B cell (primary cell): ENCODE results near the gene GALR2. TPM values are rescaled to one million over a fixed set of nuclear protein-coding genes. Genes with fewer than 3 reads are reported as not detected.

Experiments
- ATAC-seq: fragments of 200-7000 bp; cut with Tn5 transposase; one replicate; pipeline ENCODE4 v1.10.0; 2021; ENCODE audit warnings: low read depth, mild to moderate bottlenecking, moderate number of reproducible peaks, moderate library complexity
- CTCF ChIA-PET: fragments of 350-600 bp; sonication (Branson Sonifier 250); formaldehyde crosslinking; loops from one replicate; lab custom pipeline; 2021; ENCODE audit warnings: antibody characterized with exemption, inconsistent platforms; lab: Charles Lee
- POLR2A ChIA-PET: fragments of 350-600 bp; sonication (Branson Sonifier 250); formaldehyde crosslinking; loops from one replicate; lab custom pipeline; 2021; ENCODE audit warnings: antibody characterized with exemption; lab: Charles Lee
- DNase-seq: peaks from one replicate; pipeline ENCODE4 v3.0.0; 2013
- H2AFZ ChIP-seq: 2 replicates; pipeline ENCODE4 v1.6.1; 2012; ENCODE audit warnings: mild to moderate bottlenecking, low read depth, low read length; ENCODE audit not compliant: insufficient read depth, poor library complexity, severe bottlenecking
- H3K27ac ChIP-seq, 2 donors: 1 replicate in 1 of 2; 2 replicates in 1 of 2; pipeline ENCODE4 v1.5.1; 2012 to 2013; ENCODE audit warnings: low read length in 2 of 2, mild to moderate bottlenecking in 2 of 2, moderate library complexity in 1 of 2
- H3K27me3 ChIP-seq, 4 experiments: fragments of 200-600 bp in 1 of 4; sonication (generic) in 1 of 4; replicated peaks in 1 of 4; 1 replicate in 2 of 4; 2 replicates in 2 of 4; pipeline versions ENCODE4 v1.6.1 to v1.7.0; 2013 to 2016; ENCODE audit warnings: low read length in 3 of 4, mild to moderate bottlenecking in 2 of 4, mixed read lengths in 1 of 4, moderate library complexity in 1 of 4; ENCODE audit not compliant: insufficient read depth in 4 of 4, control insufficient read depth in 3 of 4; ENCODE audit errors: control extremely low read depth in 1 of 4
- H3K36me3 ChIP-seq, 2 experiments: replicated peaks in 1 of 2; 1 replicate in 1 of 2; 2 replicates in 1 of 2; pipeline versions ENCODE4 v1.6.1 to v1.7.1; 2013; ENCODE audit warnings: low read length in 1 of 2; ENCODE audit not compliant: insufficient read depth in 2 of 2, control insufficient read depth in 1 of 2; ENCODE audit errors: control extremely low read depth in 1 of 2, extremely low read depth in 1 of 2
- H3K4me1 ChIP-seq, 2 donors: fragments of 200-600 bp in 1 of 2; sonication (generic) in 1 of 2; 1 replicate in 1 of 2; 2 replicates in 1 of 2; pipeline versions ENCODE4 v1.5.1 to v1.6.1; 2013 to 2017; ENCODE audit warnings: low read length in 2 of 2; ENCODE audit not compliant: control insufficient read depth in 2 of 2, insufficient read depth in 2 of 2
- H3K4me2 ChIP-seq: replicated peaks from 2 replicates; pipeline ENCODE3; 2012; ENCODE audit warnings: mild to moderate bottlenecking, low read depth, low read length; ENCODE audit not compliant: poor library complexity, severe bottlenecking
- H3K4me3 ChIP-seq, 5 experiments: fragments of 200-600 bp in 1 of 5; sonication (generic) in 1 of 5; 1 replicate in 3 of 5; 2 replicates in 2 of 5; pipeline versions ENCODE4 v1.5.1 to v1.7.0; 2011 to 2016; ENCODE audit warnings: low read length in 4 of 5, mild to moderate bottlenecking in 4 of 5, low read depth in 2 of 5, control low read depth in 1 of 5, moderate library complexity in 1 of 5; ENCODE audit not compliant: insufficient read depth in 1 of 5; ENCODE audit errors: control extremely low read depth in 1 of 5, extremely low read depth in 1 of 5
- H3K79me2 ChIP-seq: fragments of 200-600 bp; sonication (generic); one replicate; pipeline ENCODE4 v1.6.0; 2016; ENCODE audit warnings: low read length; ENCODE audit not compliant: control insufficient read depth, insufficient read depth
- H3K9ac ChIP-seq: fragments of 200-600 bp; sonication (generic); 2 replicates; pipeline ENCODE4 v1.6.1; 2017; ENCODE audit warnings: mild to moderate bottlenecking, low read length, moderate library complexity
- H3K9me3 ChIP-seq, 3 donors: one replicate each; pipeline versions ENCODE4 v1.6.1 to v1.7.1; 2013; ENCODE audit warnings: low read length in 2 of 3; ENCODE audit not compliant: control insufficient read depth in 2 of 3, insufficient read depth in 1 of 3; ENCODE audit errors: control extremely low read depth in 1 of 3
- H4K20me1 ChIP-seq: 2 replicates; pipeline ENCODE4 v1.6.0; 2012; ENCODE audit warnings: mild to moderate bottlenecking, low read length; ENCODE audit not compliant: insufficient read depth, control insufficient read depth, poor library complexity, severe bottlenecking
- H3K27ac Mint-ChIP-seq: one replicate; pipeline ENCODE4 v1.8.0; 2021; ENCODE audit warnings: mixed read lengths
- H3K27me3 Mint-ChIP-seq: one replicate; pipeline ENCODE4 v1.8.0; 2021; ENCODE audit warnings: mixed read lengths
- H3K4me1 Mint-ChIP-seq: one replicate; pipeline ENCODE4 v1.8.0; 2021; ENCODE audit warnings: mixed read lengths
- H3K4me3 Mint-ChIP-seq: one replicate; pipeline ENCODE4 v1.8.0; 2021; ENCODE audit warnings: mixed read lengths
- H3K9me3 Mint-ChIP-seq: one replicate; pipeline ENCODE4 v1.8.0; 2022; ENCODE audit warnings: mixed read lengths; ENCODE audit not compliant: insufficient read depth
- CTCF ChIP-seq: fragments of 200-600 bp; IDR thresholded peaks from one replicate; pipeline ENCODE4 v1.8.0; 2022; ENCODE audit warnings: antibody characterized with exemption, mild to moderate bottlenecking
- EZH2 ChIP-seq: IDR thresholded peaks from 2 replicates; pipeline ENCODE4 v1.6.1; 2012; ENCODE audit warnings: borderline replicate concordance, low read depth, mild to moderate bottlenecking, moderate library complexity, low read length; ENCODE audit not compliant: insufficient read depth, poor library complexity, severe bottlenecking
- WGBS: methylation state at CpG from one replicate; pipeline ENCODE4 v1.1.5; 2013; ENCODE audit warnings: missing lambda C conversion rate; ENCODE audit not compliant: insufficient coverage; 5-methylcytosine and 5-hydroxymethylcytosine counted together
- intact Hi-C: fragments of 100-400 bp; cut with micrococcal nuclease; formaldehyde crosslinking; loops from one replicate; pipeline ENCODE4 v1.10.0; 2022
- polyA plus RNA-seq: library from polyadenylated mRNA; depleted of rRNA; stranded (reverse); fragments of >200 nt; gene quantifications from 2 replicates; pipeline ENCODE4 v1.2.3, GENCODE V29; 2012
- total RNA-seq, 2 donors: library from RNA; stranded (reverse); fragments of 120-200 nt in 1 of 2; gene quantifications; 1 replicate in 1 of 2; 2 replicates in 1 of 2; pipeline versions ENCODE4 v1.2.3 to v1.2.4, GENCODE V29; 2013 to 2022

The GALR2 gene
- total and polyA plus RNA-seq, 2 donors (not counting 1 experiment from before 2014, with no cell fraction given): 0.42 to 1.2 TPM

- H3K79me2 ChIP-seq: peaks cover 21% of the 10 kb centered on the region
- no peaks in the 10 kb centered on the region for H3K27me3 ChIP-seq
- H2AFZ ChIP-seq: no peak overlapping the region
- H3K27ac ChIP-seq: no peak overlapping the region
- H3K27me3 Mint-ChIP-seq: no peaks in the 10 kb centered on the region
- TF ChIP-seq CTCF (no peak), EZH2 (no peak)
- H3K4me1 Mint-ChIP-seq: no peaks in the 10 kb centered on the region
- 88% methylated on average over 15 of the region's 23 CpGs for WGBS
- ChIA-PET POLR2A (interaction anchor here (0.7 kb wide), 1 partner anchor 14 kb away, joined by 4 read pairs; no protein-coding TSS in a partner anchor), CTCF (interaction anchor here (0.7 to 0.9 kb wide), 2 partner anchors 27 to 320 kb away, joined by 3 read pairs; no protein-coding TSS in a partner anchor)
- peaks cover 21% of the 10 kb centered on the region for H4K20me1 ChIP-seq
- peaks cover 2 to 86% of the 10 kb centered on the region in 2 experiments for H3K36me3 ChIP-seq
- H3K9ac ChIP-seq: no peak overlapping the region
- H3K4me2 ChIP-seq: no peak overlapping the region
- intact Hi-C loops: no loop called here
- H3K4me1 ChIP-seq: no peaks in the 10 kb centered on the region
- no peak overlapping the region for H3K4me3 ChIP-seq
- no peak for DNase-seq
- H3K4me3 Mint-ChIP-seq: no peak overlapping the region
- no peaks in the 10 kb centered on the region for H3K9me3 Mint-ChIP-seq
- ATAC-seq: no peak
- peaks cover 0 to 3% (median 0%) of the 10 kb centered on the region in 3 donors for H3K9me3 ChIP-seq
- no peak overlapping the region for H3K27ac Mint-ChIP-seq
Observed at GRCh38 chr17:76091526-76092286, 17.1 kb downstream of the GALR2 start.
